Measurements from ENCODE around the gene DIP2B.

DIP2B gene

GRCh38 chr12:50637870-50638481 lies 133.2 kb downstream of the DIP2B start:
- DNase-seq (ENCODE audit: low spot score), result peak; percentile 55

- DNase-seq (ENCODE audit: low spot score), result no peak
Measured at GRCh38 chr12:50638482-50638880, 133.7 kb downstream of the DIP2B start.

GRCh38 chr12:50639721-50640120 lies 134.9 kb downstream of the DIP2B start:
- no peak for DNase-seq (ENCODE audit: low spot score)

- no peak for DNase-seq (ENCODE audit: low spot score)
Measured at GRCh38 chr12:50640321-50640939, 135.6 kb downstream of the DIP2B start.

GRCh38 chr12:50641566-50641965 lies 136.8 kb downstream of the DIP2B start:
- no peak for DNase-seq (ENCODE audit: low spot score)

GRCh38 chr12:50642035-50642451 lies 137.3 kb downstream of the DIP2B start:
- DNase-seq (ENCODE audit: low spot score), result no peak

GRCh38 chr12:50642761-50643160 lies 138.0 kb downstream of the DIP2B start:
- no peak for DNase-seq (ENCODE audit: low spot score)

GRCh38 chr12:50647031-50647430 lies 142.2 kb downstream of the DIP2B start:
- DNase-seq (ENCODE audit: low spot score), result no peak

GRCh38 chr12:50647479-50647878 lies 142.7 kb downstream of the DIP2B start:
- no peak for DNase-seq (ENCODE audit: low spot score)

GRCh38 chr12:50650285-50650684 lies 145.5 kb downstream of the DIP2B start:
- no peak for DNase-seq (ENCODE audit: low spot score)

- no peak for DNase-seq (ENCODE audit: low spot score)
Measured at GRCh38 chr12:50655374-50655921, 150.7 kb downstream of the DIP2B start.

GRCh38 chr12:50659260-50659659 lies 154.5 kb downstream of the DIP2B start:
- DNase-seq (ENCODE audit: low spot score), result no peak

- DNase-seq (ENCODE audit: low spot score), result no peak
Measured at GRCh38 chr12:50659690-50660424, 155.1 kb downstream of the DIP2B start.

GRCh38 chr12:50660425-50660822 lies 155.6 kb downstream of the DIP2B start:
- no peak for DNase-seq (ENCODE audit: low spot score)

GRCh38 chr12:50661300-50662115 lies 156.7 kb downstream of the DIP2B start:
- peak; percentile 53 for DNase-seq (ENCODE audit: low spot score)

- DNase-seq (ENCODE audit: low spot score), result no peak
Measured at GRCh38 chr12:50662116-50662510, 157.3 kb downstream of the DIP2B start.

GRCh38 chr12:50665170-50665569 lies 160.4 kb downstream of the DIP2B start:
- DNase-seq (ENCODE audit: low spot score), result no peak

- no peak for DNase-seq (ENCODE audit: low spot score)
Measured at GRCh38 chr12:50665609-50666008, 160.8 kb downstream of the DIP2B start.

GRCh38 chr12:50666023-50666422 lies 161.2 kb downstream of the DIP2B start:
- DNase-seq (ENCODE audit: low spot score), result no peak

- no peak for DNase-seq (ENCODE audit: low spot score)
Measured at GRCh38 chr12:50672158-50672557, 167.4 kb downstream of the DIP2B start.

GRCh38 chr12:50676756-50677155 lies 172.0 kb downstream of the DIP2B start:
- DNase-seq (ENCODE audit: low spot score), result no peak

- no peak for DNase-seq (ENCODE audit: low spot score)
Measured at GRCh38 chr12:50677858-50678257, 173.1 kb downstream of the DIP2B start.
